ENCODE data around the gene MRPL37.

The MRPL37 gene

DNA sequence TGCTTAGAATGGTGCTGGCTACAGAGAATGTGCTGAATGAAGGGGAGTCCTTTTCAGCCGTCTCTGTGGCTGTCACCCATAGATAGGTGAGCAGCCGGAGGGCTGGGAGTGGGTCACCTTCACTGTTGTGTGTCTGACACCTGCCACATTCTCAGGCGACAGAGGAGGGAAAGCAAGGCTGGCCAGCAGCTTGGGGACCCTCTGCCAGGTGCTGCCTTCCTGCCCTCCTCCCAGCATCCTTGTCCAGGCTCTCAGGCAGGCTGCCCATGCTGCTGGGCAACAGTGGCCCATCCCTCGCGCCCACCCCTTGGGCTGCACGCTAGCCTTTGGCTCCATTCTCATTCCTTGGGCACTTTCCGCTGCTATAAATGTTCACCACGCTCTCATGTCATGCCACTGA lies 22.2 kb upstream of the MRPL37 start:
- H3K27me3 ChIP-seq (ENCODE audit: control insufficient read depth, insufficient read depth, low read length): no peaks in the 10 kb centered on the region
- H3K4me3 ChIP-seq (ENCODE audit: low read length): no peak overlapping the region
- no peaks in the 10 kb centered on the region for H3K36me3 ChIP-seq (ENCODE audit: control insufficient read depth, insufficient read depth, low read length)
- no peaks in the 10 kb centered on the region for H3K4me1 ChIP-seq (ENCODE audit: control insufficient read depth, insufficient read depth, low read length)
- no peak overlapping the region for H3K9ac ChIP-seq (ENCODE audit: low read length)
- H3K27ac ChIP-seq (ENCODE audit: low read depth, low read length): no peak overlapping the region

DNA sequence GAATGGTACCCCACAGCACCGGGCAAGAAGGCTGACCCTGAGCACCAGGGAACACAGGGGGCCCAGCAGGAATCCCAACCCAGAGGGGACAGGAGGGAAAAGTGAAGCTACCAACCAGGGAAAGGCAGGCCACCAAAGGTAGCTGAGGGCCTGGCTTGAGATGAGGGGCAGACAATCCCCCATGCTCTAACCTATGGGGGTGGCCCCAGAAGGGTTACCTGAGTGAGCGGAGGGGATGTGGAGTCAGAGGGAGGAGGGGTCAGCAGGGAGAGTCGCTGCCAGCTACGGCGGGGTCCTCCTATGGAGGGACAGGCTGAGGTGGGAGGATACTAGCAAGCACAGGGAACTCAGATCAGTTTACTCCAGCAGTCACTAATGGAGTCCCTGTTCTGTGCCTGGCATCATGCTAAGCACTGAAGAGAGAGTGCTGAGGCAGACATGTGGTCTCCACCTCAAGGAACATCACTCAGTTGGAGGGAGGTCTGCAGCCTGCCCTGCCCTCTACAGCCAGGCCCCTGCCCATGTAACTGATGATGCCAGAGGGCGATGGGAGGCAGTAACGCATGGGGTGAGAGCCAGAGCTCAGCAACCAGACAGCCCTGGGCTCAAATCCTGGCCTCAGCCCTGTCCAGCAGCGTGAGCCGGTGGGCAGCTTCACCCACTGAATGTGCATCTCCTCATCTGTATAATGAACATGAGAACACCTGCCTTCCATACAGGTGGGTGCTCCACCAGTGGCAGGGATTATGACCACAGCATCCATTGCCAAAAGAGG lies 21.5 kb upstream of the MRPL37 start:
- no peaks in the 10 kb centered on the region for H3K27me3 ChIP-seq (ENCODE audit: control insufficient read depth, insufficient read depth, low read length)
- H3K36me3 ChIP-seq (ENCODE audit: control insufficient read depth, insufficient read depth, low read length): no peaks in the 10 kb centered on the region
- H3K9ac ChIP-seq (ENCODE audit: low read length): no peak overlapping the region
- no peaks in the 10 kb centered on the region for H3K4me1 ChIP-seq (ENCODE audit: control insufficient read depth, insufficient read depth, low read length)
- no peak overlapping the region for H3K27ac ChIP-seq (ENCODE audit: low read depth, low read length)
- no peak overlapping the region for H3K4me3 ChIP-seq (ENCODE audit: low read length)

DNA sequence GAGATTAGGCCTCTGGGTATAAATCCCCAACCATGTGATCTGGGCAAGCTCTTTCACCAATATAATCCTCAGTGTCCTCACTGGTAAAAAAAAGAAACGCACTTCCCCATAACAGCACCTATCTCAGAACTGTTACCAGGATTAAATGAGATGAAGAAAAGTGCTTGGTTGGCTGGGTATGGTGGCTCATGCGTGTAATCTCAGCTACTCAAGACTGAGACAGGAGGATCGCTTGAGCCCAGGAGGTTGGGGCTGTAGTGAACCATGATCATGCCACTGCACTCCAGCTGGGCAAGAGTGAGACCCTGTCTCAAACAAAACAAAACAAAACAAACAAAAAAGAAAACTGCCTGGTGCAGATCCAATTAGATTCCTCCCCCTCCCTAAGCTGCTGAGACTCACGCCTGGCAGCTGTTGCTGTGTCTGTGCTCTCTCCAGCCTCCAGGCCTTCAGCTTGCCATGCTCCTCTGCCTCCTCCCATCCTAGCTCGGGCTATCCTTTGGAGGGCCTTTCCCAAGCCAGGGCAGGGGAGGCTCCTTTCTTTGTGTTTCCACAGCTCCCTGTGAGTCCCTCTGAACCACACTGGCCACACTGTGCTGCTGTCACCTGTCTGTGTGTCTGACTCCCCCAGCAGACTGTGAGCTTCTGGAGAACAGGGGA lies 19.1 kb upstream of the MRPL37 start:
- Histone ChIP-seq H3K27me3 (ENCODE audit: control insufficient read depth, insufficient read depth, low read length) (no peaks in the 10 kb centered on the region), H3K27ac (ENCODE audit: low read depth, low read length) (no peak overlapping the region), H3K9ac (ENCODE audit: low read length) (no peak overlapping the region), H3K4me3 (ENCODE audit: low read length) (no peak overlapping the region), H3K36me3 (ENCODE audit: control insufficient read depth, insufficient read depth, low read length) (no peaks in the 10 kb centered on the region), H3K4me1 (ENCODE audit: control insufficient read depth, insufficient read depth, low read length) (no peaks in the 10 kb centered on the region)

DNA sequence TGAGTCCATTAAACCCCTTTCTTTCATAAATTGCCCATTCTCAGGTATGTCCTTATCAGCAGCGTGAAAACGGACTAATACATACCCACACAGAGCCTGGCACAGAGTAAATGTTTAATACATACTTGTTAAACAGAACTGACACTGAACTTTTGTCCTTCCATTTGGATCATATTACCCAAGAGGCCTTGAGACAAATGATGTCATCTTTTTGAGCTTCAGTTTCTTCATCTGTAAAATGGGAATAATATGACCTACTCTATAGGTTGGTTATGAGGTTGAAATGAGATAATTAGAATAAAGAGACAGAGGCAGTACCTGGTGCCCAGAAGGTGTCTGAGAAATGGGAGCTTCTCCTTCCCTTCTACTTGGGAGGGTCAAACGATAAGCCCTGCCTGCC lies 13.9 kb upstream of the MRPL37 start:
- Histone ChIP-seq H3K27me3 (ENCODE audit: control insufficient read depth, insufficient read depth, low read length) (no peaks in the 10 kb centered on the region), H3K9ac (ENCODE audit: low read length) (no peak overlapping the region), H3K4me1 (ENCODE audit: control insufficient read depth, insufficient read depth, low read length) (no peaks in the 10 kb centered on the region), H3K27ac (ENCODE audit: low read depth, low read length) (no peak overlapping the region), H3K4me3 (ENCODE audit: low read length) (no peak overlapping the region), H3K36me3 (ENCODE audit: control insufficient read depth, insufficient read depth, low read length) (peaks cover 4% of the 10 kb centered on the region)

GRCh38 chr1:54188291-54188690 lies 11.7 kb upstream of the MRPL37 start:
- no peaks in the 10 kb centered on the region for H3K4me1 ChIP-seq (ENCODE audit: control insufficient read depth, insufficient read depth, low read length)
- H3K27me3 ChIP-seq (ENCODE audit: control insufficient read depth, insufficient read depth, low read length): no peaks in the 10 kb centered on the region
- H3K9ac ChIP-seq (ENCODE audit: low read length): no peak overlapping the region
- no peak overlapping the region for H3K27ac ChIP-seq (ENCODE audit: low read depth, low read length)
- H3K4me3 ChIP-seq (ENCODE audit: low read length): no peak overlapping the region
- H3K36me3 ChIP-seq (ENCODE audit: control insufficient read depth, insufficient read depth, low read length): peaks cover 4% of the 10 kb centered on the region

DNA sequence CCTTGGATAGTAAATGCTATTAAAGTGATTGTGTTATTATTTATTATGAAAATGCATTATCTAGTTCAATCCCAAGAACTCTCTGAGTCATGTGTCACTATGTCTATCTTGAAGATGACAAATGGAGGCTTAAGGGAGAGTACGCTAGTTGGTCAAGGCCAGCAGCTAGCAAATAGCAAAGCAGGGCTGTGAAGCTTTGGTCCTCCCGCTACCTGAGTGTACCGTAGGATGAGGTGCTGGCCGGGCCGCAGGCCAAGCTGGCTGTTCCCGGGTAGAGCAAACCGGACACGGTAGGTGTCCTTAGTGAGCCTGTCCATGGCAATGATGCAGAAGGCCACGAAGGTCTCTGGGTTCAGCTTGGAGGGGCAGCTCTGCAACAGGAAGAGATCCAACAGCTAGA lies 9.4 kb upstream of the MRPL37 start:
- Histone ChIP-seq H3K4me1 (ENCODE audit: control insufficient read depth, insufficient read depth, low read length) (no peaks in the 10 kb centered on the region), H3K4me3 (ENCODE audit: low read length) (no peak overlapping the region), H3K9ac (ENCODE audit: low read length) (no peak overlapping the region), H3K27ac (ENCODE audit: low read depth, low read length) (no peak overlapping the region), H3K27me3 (ENCODE audit: control insufficient read depth, insufficient read depth, low read length) (no peaks in the 10 kb centered on the region), H3K36me3 (ENCODE audit: control insufficient read depth, insufficient read depth, low read length) (peaks cover 7% of the 10 kb centered on the region)

DNA sequence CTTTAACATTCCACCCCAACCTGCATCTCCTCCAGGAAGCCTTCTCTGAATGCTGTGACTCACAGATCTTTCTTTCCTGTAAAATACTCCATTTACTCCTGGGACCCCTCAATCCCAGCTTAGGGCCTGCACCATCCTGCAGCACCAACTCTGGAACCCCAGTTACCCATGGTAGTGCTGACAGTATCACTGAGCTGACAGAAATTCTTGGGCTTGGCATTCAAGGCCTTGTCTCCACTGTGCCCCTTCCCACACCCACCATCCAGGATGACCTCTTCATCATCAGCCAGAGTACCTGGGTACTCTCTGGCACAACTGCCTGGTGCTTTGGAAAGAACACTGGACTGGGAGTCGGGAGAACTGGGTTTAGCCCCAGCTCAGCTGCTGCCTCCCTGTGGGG lies 8.4 kb upstream of the MRPL37 start:
- Histone ChIP-seq H3K4me3 (ENCODE audit: low read length) (no peak overlapping the region), H3K4me1 (ENCODE audit: control insufficient read depth, insufficient read depth, low read length) (no peaks in the 10 kb centered on the region), H3K27me3 (ENCODE audit: control insufficient read depth, insufficient read depth, low read length) (no peaks in the 10 kb centered on the region), H3K27ac (ENCODE audit: low read depth, low read length) (no peak overlapping the region), H3K36me3 (ENCODE audit: control insufficient read depth, insufficient read depth, low read length) (peaks cover 7% of the 10 kb centered on the region), H3K9ac (ENCODE audit: low read length) (no peak overlapping the region)

DNA sequence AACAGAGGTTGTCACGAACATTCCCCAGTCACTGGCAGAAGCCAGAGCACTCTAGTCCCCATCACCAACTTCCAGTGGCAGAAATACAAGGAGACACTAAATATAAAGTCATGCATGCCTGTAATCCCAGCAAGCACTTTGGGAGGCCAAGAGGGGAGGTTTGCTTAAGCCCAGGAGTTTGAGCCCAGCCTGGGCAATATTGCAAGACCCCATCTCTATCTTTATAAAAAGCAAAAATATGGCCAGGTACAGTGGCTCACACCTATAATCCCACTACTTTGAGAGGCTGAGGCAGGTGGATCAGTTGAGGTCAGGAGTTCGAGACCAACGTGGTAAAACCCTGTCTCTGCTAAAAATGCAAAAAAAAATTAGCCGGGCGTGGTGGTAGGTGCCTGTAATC lies 6.5 kb upstream of the MRPL37 start:
- H3K9ac ChIP-seq (ENCODE audit: low read length): no peak overlapping the region
- H3K27ac ChIP-seq (ENCODE audit: low read depth, low read length): no peak overlapping the region
- no peak overlapping the region for H3K4me3 ChIP-seq (ENCODE audit: low read length)
- H3K4me1 ChIP-seq (ENCODE audit: control insufficient read depth, insufficient read depth, low read length): no peaks in the 10 kb centered on the region
- H3K27me3 ChIP-seq (ENCODE audit: control insufficient read depth, insufficient read depth, low read length): no peaks in the 10 kb centered on the region
- peaks cover 7% of the 10 kb centered on the region for H3K36me3 ChIP-seq (ENCODE audit: control insufficient read depth, insufficient read depth, low read length)

DNA sequence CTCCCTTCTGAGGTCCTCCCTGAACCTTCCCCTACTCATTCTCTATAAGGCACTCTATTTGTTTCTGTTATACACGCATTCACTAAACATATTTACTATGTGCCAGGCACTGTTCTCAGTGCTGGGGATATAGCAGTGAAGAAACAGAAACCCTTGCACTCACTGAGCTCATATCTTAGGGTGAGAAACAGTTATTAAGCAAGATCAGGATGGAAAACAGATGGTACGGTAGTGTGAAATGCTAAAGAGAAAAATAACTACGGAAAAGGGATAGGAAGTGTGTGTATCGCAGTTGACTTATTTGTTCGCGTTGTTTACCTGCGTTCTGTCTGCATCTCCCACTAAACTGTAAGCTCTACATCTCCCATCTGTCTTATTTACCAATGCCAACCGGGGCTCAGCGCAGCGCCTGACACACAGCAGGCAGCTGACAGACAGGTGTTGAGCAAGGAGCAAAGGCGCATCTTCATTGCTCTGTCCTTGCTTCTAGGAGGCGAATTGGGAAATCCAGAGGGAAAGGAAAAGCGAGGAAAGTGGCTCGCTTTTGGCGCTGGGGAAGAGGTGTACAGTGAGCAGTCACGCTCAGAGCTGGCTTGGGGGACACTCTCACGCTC lies 709 bp upstream of the MRPL37 start:
- H3K27ac ChIP-seq (ENCODE audit: low read depth, low read length): peak overlapping the region; percentile 15
- no peaks in the 10 kb centered on the region for H3K27me3 ChIP-seq (ENCODE audit: control insufficient read depth, insufficient read depth, low read length)
- H3K9ac ChIP-seq (ENCODE audit: low read length): peak overlapping the region; percentile 60
- H3K4me1 ChIP-seq (ENCODE audit: control insufficient read depth, insufficient read depth, low read length): peaks cover 9% of the 10 kb centered on the region
- H3K4me3 ChIP-seq (ENCODE audit: low read length): peak overlapping the region; percentile 92
- peaks cover 3% of the 10 kb centered on the region for H3K36me3 ChIP-seq (ENCODE audit: control insufficient read depth, insufficient read depth, low read length)

- peak overlapping the region; percentile 71 for H3K9ac ChIP-seq (ENCODE audit: low read length)
- peak overlapping the region; percentile 92 for H3K4me3 ChIP-seq (ENCODE audit: low read length)
- H3K36me3 ChIP-seq (ENCODE audit: control insufficient read depth, insufficient read depth, low read length): peaks cover 6% of the 10 kb centered on the region
- no peak overlapping the region for H3K27ac ChIP-seq (ENCODE audit: low read depth, low read length)
- H3K27me3 ChIP-seq (ENCODE audit: control insufficient read depth, insufficient read depth, low read length): no peaks in the 10 kb centered on the region
- H3K4me1 ChIP-seq (ENCODE audit: control insufficient read depth, insufficient read depth, low read length): peaks cover 9% of the 10 kb centered on the region
Observed at GRCh38 chr1:54200519-54200997, 591 bp downstream of the MRPL37 start.

DNA sequence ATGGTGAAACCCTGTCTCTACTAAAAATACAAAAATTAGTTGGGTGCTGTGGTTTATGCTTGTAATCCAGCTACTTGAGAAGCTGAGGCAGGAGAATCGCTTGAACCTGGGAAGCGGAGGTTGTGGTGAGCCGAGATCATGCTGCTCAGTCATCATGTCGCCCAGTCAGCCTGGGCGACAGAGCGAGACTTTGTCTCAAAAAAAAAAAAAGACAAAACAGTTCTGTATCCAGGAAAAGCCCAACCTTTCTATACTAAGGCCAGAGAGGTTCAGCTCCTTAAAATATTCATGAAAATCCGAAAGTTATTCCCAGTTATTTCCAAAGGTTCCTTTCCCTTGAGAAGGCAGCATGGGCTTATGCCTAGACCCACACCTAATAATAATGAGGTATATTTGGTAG lies 4.2 kb downstream of the MRPL37 start:
- Histone ChIP-seq H3K4me1 (ENCODE audit: control insufficient read depth, insufficient read depth, low read length) (peaks cover 9% of the 10 kb centered on the region), H3K36me3 (ENCODE audit: control insufficient read depth, insufficient read depth, low read length) (peaks cover 22% of the 10 kb centered on the region), H3K4me3 (ENCODE audit: low read length) (no peak overlapping the region), H3K27me3 (ENCODE audit: control insufficient read depth, insufficient read depth, low read length) (no peaks in the 10 kb centered on the region), H3K9ac (ENCODE audit: low read length) (no peak overlapping the region), H3K27ac (ENCODE audit: low read depth, low read length) (no peak overlapping the region)

- H3K36me3 ChIP-seq (ENCODE audit: control insufficient read depth, insufficient read depth, low read length): peaks cover 36% of the 10 kb centered on the region
- no peak overlapping the region for H3K27ac ChIP-seq (ENCODE audit: low read depth, low read length)
- H3K4me3 ChIP-seq (ENCODE audit: low read length): no peak overlapping the region
- no peak overlapping the region for H3K9ac ChIP-seq (ENCODE audit: low read length)
- H3K27me3 ChIP-seq (ENCODE audit: control insufficient read depth, insufficient read depth, low read length): no peaks in the 10 kb centered on the region
- H3K4me1 ChIP-seq (ENCODE audit: control insufficient read depth, insufficient read depth, low read length): no peaks in the 10 kb centered on the region
Observed at GRCh38 chr1:54207287-54207686, 7.3 kb downstream of the MRPL37 start.

All from rectal smooth muscle tissue (tissue), 1 donor.